Activated CD4-positive, alpha-beta memory T cell treated with anti-CD3 and anti-CD28 coated beads for 36 hours (primary cell): Measurements from ENCODE around the gene SSBP1. TPM values are rescaled to one million over a fixed set of nuclear protein-coding genes. Genes with fewer than 3 reads are reported as not detected.
"Not testable (repeated sequence)": the region's sequence is repeated elsewhere in the genome, so short reads cannot be mapped to it uniquely, and the experiment has no call there.

ENCODE experiments used
- CTCF ChIA-PET: fragments of 350-600 bp; sonication (Branson Sonifier 250); formaldehyde crosslinking; loops from one replicate; lab custom pipeline; 2021; ENCODE audit warnings: antibody characterized with exemption, inconsistent platforms; lab: Charles Lee
- POLR2A ChIA-PET: fragments of 350-600 bp; sonication (Branson Sonifier 250); formaldehyde crosslinking; loops from one replicate; lab custom pipeline; 2021; ENCODE audit warnings: antibody characterized with exemption; lab: Charles Lee
- DNase-seq: peaks from one replicate; pipeline ENCODE4 v3.0.0-alpha.2; 2020
- H3K27ac Mint-ChIP-seq: one replicate; pipeline ENCODE4 v1.8.0; 2021; ENCODE audit warnings: mixed read lengths
- H3K27me3 Mint-ChIP-seq: one replicate; pipeline ENCODE4 v1.8.0; 2021; ENCODE audit warnings: mixed read lengths
- H3K36me3 Mint-ChIP-seq: one replicate; pipeline ENCODE4 v1.8.0; 2021; ENCODE audit warnings: mixed read lengths
- H3K4me1 Mint-ChIP-seq: one replicate; pipeline ENCODE4 v1.8.0; 2021; ENCODE audit warnings: low read depth, mixed read lengths
- H3K4me3 Mint-ChIP-seq: one replicate; pipeline ENCODE4 v1.8.0; 2021; ENCODE audit warnings: mild to moderate bottlenecking, mixed read lengths
- H3K9me3 Mint-ChIP-seq: one replicate; pipeline ENCODE4 v1.8.0; 2021; ENCODE audit warnings: mixed read lengths
- intact Hi-C: fragments of 100-400 bp; cut with micrococcal nuclease; formaldehyde crosslinking; loops from one replicate; pipeline ENCODE4 v1.15.1; 2023
- total RNA-seq, 2 experiments: library from RNA; stranded (reverse); gene quantifications; one replicate each; pipeline ENCODE4 v1.2.3, GENCODE V29; 2021

Gene SSBP1
- 100 to 1,000 TPM; 207 to 234 TPM for total RNA-seq

GRCh38 chr7:141737836-141738591 is at the start of gene SSBP1:
TSS of gene SSBP1 (plus strand) at chr7:141738358. CDS start at chr7:141739167, 809 bp downstream.
- intact Hi-C loops: loop anchor here (1.0 to 10.0 kb wide), 7 partner anchors 37 to 1563 kb away; partner anchors contain the start of genes KDM7A, MKRN1 and MRPS33
- peak; percentile 96 for DNase-seq
- no peaks in the 10 kb centered on the region for H3K9me3 Mint-ChIP-seq
- peaks cover 33% of the 10 kb centered on the region for H3K36me3 Mint-ChIP-seq
- peak within 1 kb of the TSS; percentile 99 for H3K27ac Mint-ChIP-seq
- H3K4me3 Mint-ChIP-seq: peak within 1 kb of the TSS; percentile 99
- H3K4me1 Mint-ChIP-seq: peaks cover 35% of the 10 kb centered on the region
- CTCF ChIA-PET: interaction anchor here (0.7 to 3.9 kb wide), 30 partner anchors 10 to 739 kb away, joined by 3 to 57 read pairs (median 5); partner anchors contain the start of genes AGK, DENND11, MRPS33 and WEE2
- H3K27me3 Mint-ChIP-seq: no peaks in the 10 kb centered on the region
- POLR2A ChIA-PET: interaction anchor here (0.6 to 2.6 kb wide), 8 partner anchors 11 to 811 kb away, joined by 3 to 20 read pairs (median 4); partner anchors contain the start of genes AGK, DENND11 and WEE2

GRCh38 chr7:141689072-141689825 is 48.9 kb upstream of the SSBP1 start:
- POLR2A ChIA-PET, H3K4me3 Mint-ChIP-seq, DNase-seq, CTCF ChIA-PET, H3K27ac Mint-ChIP-seq, intact Hi-C loops, H3K4me1 Mint-ChIP-seq, H3K9me3 Mint-ChIP-seq, H3K27me3 Mint-ChIP-seq: not testable (repeated sequence)
- H3K36me3 Mint-ChIP-seq: peaks cover 17% of the 10 kb centered on the region

GRCh38 chr7:141691540-141691939 is 46.6 kb upstream of the SSBP1 start:
- no peak for DNase-seq
- ChIA-PET POLR2A (no interaction called here), CTCF (no interaction called here)
- intact Hi-C loops: no loop called here
- Mint-ChIP-seq H3K36me3 (peaks cover 2% of the 10 kb centered on the region), H3K27ac (no peak overlapping the region), H3K9me3 (no peaks in the 10 kb centered on the region), H3K27me3 (no peaks in the 10 kb centered on the region), H3K4me1 (peaks cover 11% of the 10 kb centered on the region), H3K4me3 (no peak overlapping the region)

GRCh38 chr7:141691961-141692360 is 46.2 kb upstream of the SSBP1 start:
- no peak for DNase-seq
- no peaks in the 10 kb centered on the region for H3K36me3 Mint-ChIP-seq
- H3K4me3 Mint-ChIP-seq: no peak overlapping the region
- intact Hi-C loops: no loop called here
- H3K9me3 Mint-ChIP-seq: no peaks in the 10 kb centered on the region
- peaks cover 15% of the 10 kb centered on the region for H3K4me1 Mint-ChIP-seq
- POLR2A ChIA-PET: no interaction called here
- H3K27me3 Mint-ChIP-seq: no peaks in the 10 kb centered on the region
- no peak overlapping the region for H3K27ac Mint-ChIP-seq
- CTCF ChIA-PET: interaction anchor here (0.7 kb wide), 1 partner anchor 404 kb away, joined by 3 read pairs; no protein-coding TSS in a partner anchor

DNA sequence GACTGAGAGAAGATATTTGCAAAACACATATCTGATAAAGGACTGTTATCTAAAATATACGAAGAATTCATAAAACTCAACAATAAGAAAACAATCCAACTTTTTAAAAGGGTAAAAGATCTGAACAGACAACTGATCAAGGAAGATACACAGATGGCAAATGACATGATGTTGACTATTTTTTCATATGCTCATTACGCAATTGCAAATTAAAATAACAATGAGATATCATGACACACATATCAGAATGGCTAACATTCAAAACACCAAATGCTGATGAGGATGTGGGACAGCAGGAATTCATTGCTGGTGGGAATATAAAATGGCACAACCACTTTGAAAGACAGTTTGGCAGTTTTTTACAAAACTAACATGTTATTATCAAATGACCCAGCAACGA is 45.1 kb upstream of the SSBP1 start:
- Mint-ChIP-seq H3K27me3 (no peaks in the 10 kb centered on the region), H3K27ac (no peak overlapping the region), H3K4me1 (peaks cover 27% of the 10 kb centered on the region), H3K9me3 (no peaks in the 10 kb centered on the region), H3K4me3 (no peak overlapping the region), H3K36me3 (no peaks in the 10 kb centered on the region)
- DNase-seq: no peak
- intact Hi-C loops: no loop called here
- ChIA-PET POLR2A (no interaction called here), CTCF (no interaction called here)

DNA sequence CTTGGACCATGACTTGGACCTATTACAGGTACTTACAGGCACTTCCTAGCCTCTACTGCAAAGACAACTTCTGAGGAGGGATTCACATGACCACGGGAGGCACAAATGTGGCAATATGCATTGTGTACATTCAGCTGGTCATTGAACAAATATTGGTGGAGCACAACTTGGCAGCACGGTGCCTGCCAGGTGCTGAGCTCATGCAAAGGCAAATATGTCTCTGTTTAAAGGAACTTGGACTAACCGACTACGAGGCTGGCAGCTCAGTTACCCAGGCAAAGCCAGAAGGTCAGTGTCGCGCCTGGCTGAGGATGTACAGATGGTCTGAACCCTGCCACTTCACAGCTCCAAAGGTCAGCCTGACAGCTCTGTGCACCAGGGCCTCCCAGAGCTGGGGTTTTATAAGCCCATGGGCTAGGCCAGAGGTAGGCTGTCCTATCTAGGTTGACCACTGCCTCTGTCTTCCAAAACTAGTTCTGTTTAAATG is 42.3 kb upstream of the SSBP1 start:
- H3K36me3 Mint-ChIP-seq: peaks cover 3% of the 10 kb centered on the region
- ChIA-PET CTCF (interaction anchor here (0.6 to 1.4 kb wide), 2 partner anchors 195 to 280 kb away, joined by 3 read pairs; no protein-coding TSS in a partner anchor), POLR2A (no interaction called here)
- DNase-seq: no peak
- H3K4me1 Mint-ChIP-seq: peaks cover 52% of the 10 kb centered on the region
- H3K27me3 Mint-ChIP-seq: no peaks in the 10 kb centered on the region
- no peak overlapping the region for H3K4me3 Mint-ChIP-seq
- no peaks in the 10 kb centered on the region for H3K9me3 Mint-ChIP-seq
- intact Hi-C loops: no loop called here
- no peak overlapping the region for H3K27ac Mint-ChIP-seq

DNA sequence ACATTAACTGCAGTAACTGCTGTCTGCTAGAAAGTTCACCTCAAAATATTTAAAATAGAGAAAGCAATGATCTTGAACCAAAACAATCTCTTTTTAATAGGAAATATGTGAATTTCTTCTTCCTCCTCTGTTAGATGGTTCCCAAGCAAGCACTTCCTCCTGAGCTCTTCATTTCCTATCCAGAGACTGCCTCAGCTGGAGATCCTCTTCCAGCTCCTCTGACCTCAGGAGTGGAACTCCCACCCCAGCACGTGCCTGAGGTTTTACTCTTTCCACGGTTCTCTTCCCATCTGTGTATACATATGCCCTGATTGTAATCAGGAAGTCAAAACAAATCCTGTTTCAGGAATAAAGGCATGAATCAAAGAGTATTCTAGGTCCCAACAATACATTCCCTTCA is 41.8 kb upstream of the SSBP1 start:
- H3K4me1 Mint-ChIP-seq: peaks cover 54% of the 10 kb centered on the region
- POLR2A ChIA-PET: no interaction called here
- DNase-seq: no peak
- CTCF ChIA-PET: interaction anchor here (0.6 to 1.4 kb wide), 2 partner anchors 196 to 280 kb away, joined by 3 read pairs; no protein-coding TSS in a partner anchor
- H3K27me3 Mint-ChIP-seq: no peaks in the 10 kb centered on the region
- peaks cover 3% of the 10 kb centered on the region for H3K36me3 Mint-ChIP-seq
- no peak overlapping the region for H3K27ac Mint-ChIP-seq
- no peaks in the 10 kb centered on the region for H3K9me3 Mint-ChIP-seq
- no peak overlapping the region for H3K4me3 Mint-ChIP-seq
- intact Hi-C loops: no loop called here

DNA sequence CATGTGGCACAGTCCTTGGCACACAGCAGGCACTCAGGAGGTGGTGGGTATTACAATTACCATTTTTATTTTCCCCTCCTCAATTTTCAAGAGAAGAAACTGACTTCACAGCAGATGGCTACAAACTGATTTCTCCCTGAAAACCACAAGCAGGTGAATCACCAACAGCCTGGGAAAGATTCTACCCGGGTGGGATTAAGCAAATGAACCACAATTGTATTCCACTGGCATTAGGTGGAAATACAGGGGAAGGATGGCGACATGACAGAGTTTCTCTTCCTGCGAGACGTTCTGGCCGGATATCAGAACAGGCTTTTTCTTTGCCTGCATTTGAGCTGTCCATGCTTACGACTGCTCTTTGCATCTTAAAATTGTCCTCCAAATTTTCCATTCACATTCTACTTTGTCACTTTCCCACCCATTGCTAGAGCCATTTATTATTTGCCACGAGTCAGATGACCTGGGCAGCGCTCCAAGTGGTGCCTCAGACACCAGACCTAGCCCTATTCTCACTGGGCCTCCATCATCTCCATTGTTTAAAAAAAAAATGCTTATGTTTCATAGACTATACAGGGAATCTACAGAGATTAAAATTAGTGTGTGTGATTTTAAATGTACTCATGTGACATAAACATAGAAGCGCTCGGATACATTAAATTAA is 40.8 kb upstream of the SSBP1 start:
- intact Hi-C loops: no loop called here
- Mint-ChIP-seq H3K4me1 (peaks cover 55% of the 10 kb centered on the region), H3K27ac (no peak overlapping the region), H3K36me3 (peaks cover 3% of the 10 kb centered on the region), H3K9me3 (no peaks in the 10 kb centered on the region), H3K27me3 (no peaks in the 10 kb centered on the region), H3K4me3 (no peak overlapping the region)
- no peak for DNase-seq
- POLR2A ChIA-PET: no interaction called here
- CTCF ChIA-PET: no interaction called here

DNA sequence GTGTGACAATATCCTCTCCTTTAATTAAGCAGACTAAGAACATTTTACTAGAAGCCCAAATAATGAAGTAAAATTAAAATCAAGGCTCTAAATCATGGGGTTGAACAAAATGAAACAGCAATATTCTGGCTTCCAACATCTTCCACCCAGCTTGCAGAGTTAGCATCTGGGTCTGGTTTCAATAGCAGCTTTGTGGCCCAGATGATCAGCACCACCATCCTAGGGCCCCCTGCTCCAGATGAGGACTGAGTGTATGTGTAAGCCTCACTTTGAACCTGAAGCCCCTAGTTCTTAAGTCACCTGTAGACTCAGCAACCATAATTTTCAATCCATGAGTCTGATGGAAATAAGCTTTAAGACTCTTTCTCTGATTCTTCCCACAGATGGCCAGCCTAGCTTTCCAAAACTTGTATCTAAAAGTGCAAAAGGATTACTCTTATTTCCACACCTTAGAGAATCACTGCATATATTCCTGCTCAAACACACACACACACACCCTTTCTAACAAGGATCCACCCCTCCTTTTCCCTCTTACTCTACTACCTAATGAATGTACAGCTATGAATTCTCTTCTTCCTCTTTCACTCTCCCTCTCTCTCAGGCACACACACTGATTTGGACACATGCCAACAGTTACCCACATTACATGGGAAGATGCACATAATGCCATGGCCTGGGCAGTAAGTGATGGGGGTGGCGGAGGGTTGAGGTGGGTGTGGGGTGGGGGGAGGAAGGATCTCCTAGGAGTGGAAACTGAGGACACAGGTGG is 39.7 kb upstream of the SSBP1 start:
- Mint-ChIP-seq H3K27ac (no peak overlapping the region), H3K4me3 (no peak overlapping the region), H3K9me3 (no peaks in the 10 kb centered on the region), H3K27me3 (peaks cover 2% of the 10 kb centered on the region), H3K4me1 (peaks cover 58% of the 10 kb centered on the region), H3K36me3 (peaks cover 3% of the 10 kb centered on the region)
- DNase-seq: no peak
- ChIA-PET POLR2A (interaction anchor here (0.5 kb wide), 1 partner anchor 25 kb away, joined by 3 read pairs; no protein-coding TSS in a partner anchor), CTCF (interaction anchor here (1.2 to 2.1 kb wide), 2 partner anchors 40 to 44 kb away, joined by 5 to 7 read pairs; partner anchors contain the start of gene SSBP1)
- intact Hi-C loops: no loop called here

- Mint-ChIP-seq H3K27me3 (peaks cover 2% of the 10 kb centered on the region), H3K9me3 (no peaks in the 10 kb centered on the region), H3K4me1 (peaks cover 53% of the 10 kb centered on the region), H3K4me3 (peak overlapping the region; percentile 79), H3K27ac (no peak overlapping the region), H3K36me3 (peaks cover 3% of the 10 kb centered on the region)
- ChIA-PET CTCF (interaction anchor here (2.1 to 3.9 kb wide), 2 partner anchors 39 to 46 kb away, joined by 5 to 36 read pairs; partner anchors contain the start of gene SSBP1), POLR2A (no interaction called here)
- intact Hi-C loops: no loop called here
- DNase-seq: no peak
Observed at GRCh38 chr7:141699860-141700259, 38.3 kb upstream of the SSBP1 start.

DNA sequence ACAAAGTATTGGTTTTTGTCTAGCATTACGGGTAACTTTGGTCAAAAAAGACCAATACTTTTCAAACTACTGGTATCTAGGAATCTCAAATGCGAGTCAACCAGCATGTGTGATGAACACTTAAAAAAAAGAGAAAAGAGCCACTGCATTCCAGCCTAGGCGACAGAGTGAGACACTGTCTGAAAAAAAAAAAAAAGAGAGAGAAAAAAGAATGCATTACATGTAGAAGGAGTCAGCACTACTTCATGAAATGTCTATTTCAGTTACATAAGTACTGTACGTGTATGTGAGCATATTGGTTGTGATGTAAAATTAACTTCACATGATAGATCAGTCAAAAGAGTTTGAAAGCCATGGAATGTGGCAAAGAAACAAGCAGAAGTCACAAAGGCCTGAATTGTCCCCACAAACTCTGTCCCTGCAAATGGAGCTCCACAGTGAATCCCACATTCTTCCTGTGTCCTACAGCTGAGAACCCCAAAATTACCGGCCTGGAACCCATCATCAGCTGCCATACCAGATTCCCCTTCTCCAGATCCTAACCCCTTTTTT is 37.8 kb upstream of the SSBP1 start:
- ChIA-PET POLR2A (no interaction called here), CTCF (interaction anchor here (1.3 to 3.9 kb wide), 3 partner anchors 38 to 51 kb away, joined by 3 to 36 read pairs (median 5); partner anchors contain the start of gene SSBP1)
- Mint-ChIP-seq H3K9me3 (no peaks in the 10 kb centered on the region), H3K27me3 (peaks cover 2% of the 10 kb centered on the region), H3K4me1 (peaks cover 53% of the 10 kb centered on the region), H3K36me3 (peaks cover 3% of the 10 kb centered on the region), H3K4me3 (peak overlapping the region; percentile 79), H3K27ac (peak overlapping the region; percentile 5)
- no peak for DNase-seq
- intact Hi-C loops: no loop called here
